ENCODE results near the gene AQP2.
"Not testable (repeated sequence)": the region's sequence is repeated elsewhere in the genome, so short reads cannot be mapped to it uniquely, and the experiment has no call there.

The AQP2 gene

GRCh38 chr12:49987625-49988303, 37.2 kb downstream of the AQP2 start:
- no peak for DNase-seq (ENCODE audit: low read depth)

GRCh38 chr12:49989400-49989799, 38.9 kb downstream of the AQP2 start:
- not testable (repeated sequence) for DNase-seq (ENCODE audit: low read depth)

DNA sequence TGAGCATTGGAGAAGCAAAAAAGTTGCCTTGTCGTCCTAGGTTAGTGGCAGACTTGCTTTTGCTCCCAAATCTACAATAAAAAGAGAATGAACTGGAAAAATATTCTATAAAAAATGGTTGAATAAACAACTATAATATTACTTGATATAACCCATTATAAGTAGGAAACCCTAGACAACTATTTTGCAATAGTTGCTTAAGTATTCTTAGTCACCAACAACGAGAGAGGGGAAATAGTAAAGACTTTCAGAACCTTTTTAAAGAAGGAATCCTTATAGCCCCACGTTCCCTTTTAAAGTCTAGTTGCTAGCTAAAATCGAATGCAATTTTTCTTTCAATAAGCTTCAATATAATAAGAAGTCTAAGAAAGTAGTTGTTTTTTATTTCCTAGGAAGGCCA, 39.7 kb downstream of the AQP2 start:
- DNase-seq (ENCODE audit: low read depth) = no peak

GRCh38 chr12:49998453-49998852, 47.9 kb downstream of the AQP2 start:
- no peak for DNase-seq (ENCODE audit: low read depth)

DNA sequence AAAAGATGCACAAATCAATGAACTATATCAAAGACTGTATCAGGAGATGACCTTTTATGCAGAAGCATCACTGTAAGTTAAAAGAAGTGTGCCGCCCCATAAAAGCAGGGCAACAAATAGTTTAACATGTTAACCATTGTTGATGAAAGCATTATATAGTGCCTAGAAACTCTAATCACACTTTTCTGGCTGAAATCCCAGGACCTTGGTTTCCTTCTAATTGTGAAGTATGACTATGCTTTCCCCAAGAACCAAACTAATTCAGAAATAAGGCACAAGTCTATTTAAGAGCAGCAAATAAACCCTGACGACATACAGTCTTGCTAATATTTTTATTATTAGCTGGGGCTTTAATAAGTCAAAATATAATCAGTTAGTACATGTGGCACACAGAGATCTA, 53.1 kb downstream of the AQP2 start:
- no peak for DNase-seq (ENCODE audit: low read depth)

- DNase-seq (ENCODE audit: low read depth) = no peak
Observed at GRCh38 chr12:50004696-50005095, 54.2 kb downstream of the AQP2 start.

GRCh38 chr12:50005175-50005574, 54.6 kb downstream of the AQP2 start:
- no peak for DNase-seq (ENCODE audit: low read depth)

DNA sequence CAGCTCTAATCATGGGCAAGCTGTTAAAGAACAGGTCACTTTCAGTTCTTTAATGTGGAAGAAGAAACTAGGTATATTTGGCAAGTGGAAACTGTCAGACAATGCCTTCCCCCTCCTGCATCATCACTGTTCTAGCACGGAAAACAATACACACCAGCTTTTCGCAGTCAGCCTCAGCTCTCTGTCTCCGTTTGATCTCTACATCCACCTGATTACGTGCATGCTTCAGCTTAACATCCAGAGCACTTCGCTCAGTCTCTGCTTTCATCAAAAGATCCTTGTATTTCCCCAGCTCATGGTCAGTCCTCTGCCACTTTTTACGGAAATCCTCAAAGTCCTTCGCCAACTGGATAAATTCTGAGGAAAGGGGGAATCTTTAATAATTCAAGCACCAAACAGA, 55.7 kb downstream of the AQP2 start:
- DNase-seq (ENCODE audit: low read depth) = no peak

GRCh38 chr12:50006754-50007442, 56.4 kb downstream of the AQP2 start:
- DNase-seq (ENCODE audit: low read depth) = no peak

All from stimulated activated CD8-positive, alpha-beta memory T cell treated with anti-CD3 and anti-CD28 coated beads, Interleukin-12 subunit alpha, Interleukin-12 subunit beta, amount 100 ng/mL, for 4 hours (primary cell).